H9 (cell line): Measurements from ENCODE around the gene APLP2. TPM values are rescaled to one million over a fixed set of nuclear protein-coding genes. Genes with fewer than 3 reads are reported as not detected.

Experiments used
- DNase-seq: peaks from one replicate; pipeline ENCODE4 v3.0.0-alpha.2; 2017
- H2AFZ ChIP-seq: one replicate; pipeline ENCODE4 v1.6.1; 2013; ENCODE audit warnings: mild to moderate bottlenecking, low read length, control low read depth, moderate library complexity
- H2AK5ac ChIP-seq: 2 replicates; pipeline ENCODE4 v1.6.1; 2013; ENCODE audit warnings: low read length, control low read depth, mixed read lengths; ENCODE audit not compliant: insufficient read length
- H2BK120ac ChIP-seq: one replicate; pipeline ENCODE4 v1.6.1; 2013; ENCODE audit warnings: low read depth, mild to moderate bottlenecking, low read length, control low read depth, inconsistent platforms; ENCODE audit not compliant: poor library complexity, severe bottlenecking
- H2BK12ac ChIP-seq: 2 replicates; pipeline ENCODE4 v1.6.1; 2013; ENCODE audit warnings: low read length, control low read depth, mixed read lengths, low read depth; ENCODE audit not compliant: insufficient read length
- H2BK15ac ChIP-seq: 2 replicates; pipeline ENCODE4 v1.6.1; 2013; ENCODE audit warnings: low read depth, low read length, control low read depth
- H2BK20ac ChIP-seq: one replicate; pipeline ENCODE4 v1.6.1; 2013; ENCODE audit warnings: low read depth, mild to moderate bottlenecking, low read length, control low read depth, inconsistent platforms; ENCODE audit not compliant: poor library complexity, severe bottlenecking
- H2BK5ac ChIP-seq: 2 replicates; pipeline ENCODE4 v1.6.1; 2013; ENCODE audit warnings: low read length, control low read depth, mixed read lengths; ENCODE audit not compliant: insufficient read length
- H3K14ac ChIP-seq: 2 replicates; pipeline ENCODE4 v1.6.1; 2013; ENCODE audit warnings: low read length, control low read depth; ENCODE audit not compliant: insufficient read depth
- H3K18ac ChIP-seq: 2 replicates; pipeline ENCODE4 v1.6.1; 2013; ENCODE audit warnings: low read depth, mild to moderate bottlenecking, mixed read lengths, low read length, control low read depth; ENCODE audit not compliant: insufficient read length
- H3K23ac ChIP-seq: 2 replicates; pipeline ENCODE4 v1.6.1; 2013; ENCODE audit warnings: low read length, control low read depth, mixed read lengths, low read depth; ENCODE audit not compliant: insufficient read length
- H3K23me2 ChIP-seq: 2 replicates; pipeline ENCODE4 v1.6.1; 2013; ENCODE audit warnings: low read depth, mild to moderate bottlenecking, mixed read lengths, low read length, control low read depth; ENCODE audit not compliant: insufficient read length, poor library complexity, severe bottlenecking
- H3K27ac ChIP-seq: 2 replicates; pipeline ENCODE4 v1.5.1; 2013; ENCODE audit warnings: low read length, control low read depth, mixed read lengths, low read depth; ENCODE audit not compliant: insufficient read length
- H3K27me3 ChIP-seq: 2 replicates; pipeline ENCODE4 v1.6.1; 2013; ENCODE audit warnings: low read length, control low read depth, inconsistent platforms; ENCODE audit not compliant: insufficient read depth
- H3K4ac ChIP-seq: 2 replicates; pipeline ENCODE4 v1.6.1; 2013; ENCODE audit warnings: low read depth, mild to moderate bottlenecking, control low read depth, inconsistent platforms, low read length, moderate library complexity
- H3K4me1 ChIP-seq: 2 replicates; pipeline ENCODE4 v1.6.1; 2013; ENCODE audit warnings: low read length, control low read depth, inconsistent platforms; ENCODE audit not compliant: insufficient read depth
- H3K4me2 ChIP-seq: 2 replicates; pipeline ENCODE4 v1.6.1; 2013; ENCODE audit warnings: low read length, control low read depth, mixed read lengths; ENCODE audit not compliant: insufficient read length, insufficient read depth
- H3K56ac ChIP-seq: 2 replicates; pipeline ENCODE4 v1.6.1; 2013; ENCODE audit warnings: low read depth, mild to moderate bottlenecking, mixed read lengths, low read length, control low read depth; ENCODE audit not compliant: insufficient read length
- H3K79me1 ChIP-seq: 2 replicates; pipeline ENCODE4 v1.6.1; 2013; ENCODE audit warnings: low read depth, mild to moderate bottlenecking, moderate library complexity, low read length, control low read depth, inconsistent platforms; ENCODE audit not compliant: insufficient read depth, poor library complexity, severe bottlenecking
- H3K79me2 ChIP-seq: 2 replicates; pipeline ENCODE4 v1.6.1; 2013; ENCODE audit warnings: low read length, control low read depth, inconsistent platforms; ENCODE audit not compliant: insufficient read depth
- H3K9ac ChIP-seq: 2 replicates; pipeline ENCODE4 v1.6.1; 2013; ENCODE audit warnings: low read length, control low read depth, mixed read lengths; ENCODE audit not compliant: insufficient read length; ENCODE audit errors: extremely low read depth
- H3K9me3 ChIP-seq: one replicate; pipeline ENCODE4 v1.6.1; 2013; ENCODE audit warnings: low read depth, low read length, inconsistent platforms; ENCODE audit not compliant: control insufficient read depth
- H3T11ph ChIP-seq: one replicate; pipeline ENCODE4 v1.6.1; 2013; ENCODE audit warnings: mild to moderate bottlenecking, low read length, control low read depth, inconsistent platforms
- H4K20me1 ChIP-seq: one replicate; pipeline ENCODE4 v1.6.1; 2013; ENCODE audit not compliant: control insufficient read depth, insufficient read length, insufficient read depth
- H4K5ac ChIP-seq: 2 replicates; pipeline ENCODE4 v1.6.1; 2013; ENCODE audit warnings: low read depth, mild to moderate bottlenecking, mixed read lengths, low read length, control low read depth; ENCODE audit not compliant: insufficient read length
- H4K8ac ChIP-seq: replicated peaks from 2 replicates; pipeline ENCODE4 v1.6.1; 2013; ENCODE audit warnings: low read length, control low read depth, mixed read lengths, low read depth; ENCODE audit not compliant: insufficient read length
- H4K91ac ChIP-seq: 2 replicates; pipeline ENCODE4 v1.6.1; 2013; ENCODE audit warnings: low read depth, mild to moderate bottlenecking, moderate library complexity, mixed read lengths, low read length, control low read depth; ENCODE audit not compliant: insufficient read length
- H3K27ac Mint-ChIP-seq, 3 experiments: 2 replicates in 2 of 3; 3 replicates in 1 of 3; pipeline ENCODE4 v1.8.0; 2020 to 2021; ENCODE audit warnings: mixed read lengths in 3 of 3, mild to moderate bottlenecking in 1 of 3, moderate library complexity in 1 of 3
- H3K27me3 Mint-ChIP-seq: 2 replicates; pipeline ENCODE4 v1.8.0; 2021; ENCODE audit warnings: low read depth, mild to moderate bottlenecking, moderate library complexity, mixed read lengths
- H3K36me3 Mint-ChIP-seq, 3 experiments: 2 replicates in 2 of 3; 3 replicates in 1 of 3; pipeline ENCODE4 v1.8.0; 2020 to 2021; ENCODE audit warnings: low read depth in 3 of 3, mixed read lengths in 3 of 3; ENCODE audit not compliant: insufficient read depth in 1 of 3
- H3K4me1 Mint-ChIP-seq, 2 experiments: 2 replicates each; pipeline ENCODE4 v1.8.0; 2020; ENCODE audit warnings: mixed read lengths in 2 of 2
- H3K4me3 Mint-ChIP-seq, 2 experiments: 2 replicates in 1 of 2; 3 replicates in 1 of 2; pipeline ENCODE4 v1.8.0; 2020 to 2021; ENCODE audit warnings: mild to moderate bottlenecking in 2 of 2, mixed read lengths in 2 of 2, moderate library complexity in 1 of 2
- H3K9me3 Mint-ChIP-seq, 2 experiments: 2 replicates in 1 of 2; 3 replicates in 1 of 2; pipeline ENCODE4 v1.8.0; 2020; ENCODE audit warnings: mild to moderate bottlenecking in 2 of 2, mixed read lengths in 2 of 2, moderate library complexity in 1 of 2
- CTCF ChIP-seq: fragments of 200-600 bp; sonication (generic); conservative IDR thresholded peaks from 3 replicates; pipeline ENCODE4 v1.8.0; 2021; ENCODE audit warnings: antibody characterized with exemption, mild to moderate bottlenecking
- WGBS: extraction: QIAGEN DNeasy Blood & Tissue Kit; methylation state at CpG from one replicate; pipeline ENCODE4 v1.1.7; 2013; ENCODE audit warnings: missing lambda C conversion rate, low lambda C conversion rate, mixed read lengths; ENCODE audit not compliant: insufficient read length; ENCODE audit errors: extremely low coverage; 5-methylcytosine and 5-hydroxymethylcytosine counted together
- total RNA-seq: library from RNA; stranded (reverse); gene quantifications from 2 replicates; pipeline ENCODE4 v1.2.1, GENCODE V29; 2021

APLP2 gene
- total RNA-seq, 1 experiment from 2014 or later = 328 TPM

GRCh38 chr11:130123414-130124040 is 53.8 kb downstream of the APLP2 start:
- no peak overlapping the region for H3K23ac ChIP-seq
- no peak for DNase-seq
- no peak overlapping the region for H2BK12ac ChIP-seq
- TF ChIP-seq CTCF = no peak
- no peaks in the 10 kb centered on the region for H3K27me3 Mint-ChIP-seq
- peaks cover 2% of the 10 kb centered on the region for H3K79me1 ChIP-seq
- no peak overlapping the region for H3T11ph ChIP-seq
- H2AK5ac ChIP-seq = no peak overlapping the region
- no peak overlapping the region for H3K56ac ChIP-seq
- no peak overlapping the region for H4K91ac ChIP-seq
- H3K36me3 Mint-ChIP-seq = peaks cover 57 to 71% (median 70%) of the 10 kb centered on the region in 3 experiments; a peak in 6 of 7 replicates
- no peaks in the 10 kb centered on the region for H3K23me2 ChIP-seq
- H3K4ac ChIP-seq = no peak overlapping the region
- H3K27ac ChIP-seq = no peak overlapping the region
- H3K4me1 ChIP-seq = no peaks in the 10 kb centered on the region
- H3K4me2 ChIP-seq = no peak overlapping the region
- peak overlapping the region in 2 of 3 experiments; percentile 73 to 90; a peak in 5 of 7 replicates for H3K27ac Mint-ChIP-seq
- no peak overlapping the region for H4K8ac ChIP-seq
- no peaks in the 10 kb centered on the region for H3K27me3 ChIP-seq
- H3K9me3 ChIP-seq = no peaks in the 10 kb centered on the region
- H4K20me1 ChIP-seq = peaks cover 4% of the 10 kb centered on the region
- H3K4me3 Mint-ChIP-seq = no peak overlapping the region
- H2BK15ac ChIP-seq = no peak overlapping the region
- H3K18ac ChIP-seq = no peak overlapping the region
- H3K79me2 ChIP-seq = no peaks in the 10 kb centered on the region
- H2BK5ac ChIP-seq = no peak overlapping the region
- no peak overlapping the region for H2BK20ac ChIP-seq
- H3K4me1 Mint-ChIP-seq = peaks cover 2 to 3% of the 10 kb centered on the region in 2 experiments; a peak in 1 of 4 replicates
- WGBS = no CpG with 5 or more reads among the region's 32 CpGs
- no peaks in the 10 kb centered on the region for H3K9me3 Mint-ChIP-seq
- H2BK120ac ChIP-seq = no peak overlapping the region
- H2AFZ ChIP-seq = no peak overlapping the region
- H3K9ac ChIP-seq = no peak overlapping the region
- H4K5ac ChIP-seq = no peak overlapping the region
- H3K14ac ChIP-seq = no peak overlapping the region
